GM12878 (cell line): Measurements from ENCODE around the gene LAYN. TPM values are rescaled to one million over a fixed set of nuclear protein-coding genes. Genes with fewer than 3 reads are reported as not detected.

Experiments used
- ATAC-seq: fragments of 200-7000 bp; cut with Tn5 transposase; 3 replicates; pipeline ENCODE4 v1.9.1; 2020; ENCODE audit warnings: mild to moderate bottlenecking, moderate library complexity
- BruUV-seq: library from RNA; stranded (reverse); fragments of 400-500 nt; replicated peaks from 2 replicates; lab custom pipeline; 2021; lab: Mats Ljungman, UMichigan
- CTCF ChIA-PET: fragments of 300-600 bp; sonication (Branson Sonifier 250); formaldehyde crosslinking; extraction: SDS; loops from one replicate; lab custom pipeline; 2021; ENCODE audit warnings: inconsistent platforms; lab: Yijun Ruan, JAX
- POLR2A ChIA-PET: fragments of 350-600 bp; formaldehyde crosslinking; extraction: SDS; loops from one replicate; lab custom pipeline; 2021; ENCODE audit warnings: inconsistent platforms; lab: Charles Lee
- RAD21 ChIA-PET: fragments of 300-600 bp; sonication (Branson Sonifier 250); formaldehyde crosslinking; loops from one replicate; lab custom pipeline; 2023; ENCODE audit warnings: antibody characterized with exemption; ENCODE audit not compliant: unreplicated experiment; lab: Charles Lee
- SMC1A ChIA-PET: fragments of 300-600 bp; sonication (Branson Sonifier 250); formaldehyde crosslinking; loops from one replicate; lab custom pipeline; 2023; ENCODE audit not compliant: unreplicated experiment, uncharacterized antibody; lab: Charles Lee
- DNase-seq: peaks from one replicate; pipeline ENCODE4 v3.0.0-alpha.2; 2011; ENCODE audit warnings: low read depth, low spot score
- FAIRE-seq: peaks from 3 replicates; lab custom pipeline; 2011; peaks lifted over from hg19 to GRCh38; lab: Jason Lieb, UNC
- H2AFZ ChIP-seq: 2 replicates; pipeline ENCODE4 v1.6.0; 2011; ENCODE audit warnings: low read depth, low read length, control low read depth; ENCODE audit not compliant: control insufficient read depth
- H3K27ac ChIP-seq: 2 replicates; pipeline ENCODE4 v1.5.1; 2011; ENCODE audit warnings: control low read depth; ENCODE audit not compliant: control insufficient read depth, insufficient read depth
- H3K27me3 ChIP-seq, 2 experiments: replicated peaks in 1 of 2; 2 replicates each; pipeline versions ENCODE4 v1.6.0 to v1.6.1; 2011; ENCODE audit warnings: low read length in 1 of 2; ENCODE audit not compliant: control insufficient read depth in 2 of 2, insufficient read depth in 2 of 2
- H3K36me3 ChIP-seq, 2 experiments: 2 replicates each; pipeline ENCODE4 v1.5.1; 2011; ENCODE audit warnings: low read length in 1 of 2; ENCODE audit not compliant: control insufficient read depth in 2 of 2, insufficient read depth in 2 of 2
- H3K4me1 ChIP-seq: 2 replicates; pipeline ENCODE4 v1.6.1; 2011; ENCODE audit warnings: mild to moderate bottlenecking, low read length, moderate library complexity, mixed read lengths; ENCODE audit not compliant: control insufficient read depth, insufficient read depth
- H3K4me2 ChIP-seq: 2 replicates; pipeline ENCODE4 v1.6.0; 2011; ENCODE audit warnings: control low read depth; ENCODE audit not compliant: control insufficient read depth, insufficient read depth
- H3K4me3 ChIP-seq: fragments of 200-600 bp; sonication (generic); 2 replicates; pipeline ENCODE4 v1.5.1; 2016
- H3K79me2 ChIP-seq: 2 replicates; pipeline ENCODE4 v1.6.0; 2011; ENCODE audit warnings: low read length; ENCODE audit not compliant: control insufficient read depth, insufficient read depth
- H3K9ac ChIP-seq: 2 replicates; pipeline ENCODE4 v1.8.0; 2011; ENCODE audit warnings: low read length, control low read depth, mixed read lengths; ENCODE audit not compliant: control insufficient read depth, insufficient read depth
- H3K9me3 ChIP-seq: replicated peaks from 3 replicates; pipeline ENCODE4 v1.5.1; 2011; ENCODE audit warnings: mild to moderate bottlenecking, low read length; ENCODE audit not compliant: control insufficient read depth, insufficient read depth
- H4K20me1 ChIP-seq: 2 replicates; pipeline ENCODE4 v1.6.0; 2011; ENCODE audit not compliant: control insufficient read depth, insufficient read depth
- BCLAF1 ChIP-seq: fragments of 450-650 bp; IDR thresholded peaks from 2 replicates; pipeline ENCODE4 v1.6.1; 2017; ENCODE audit warnings: antibody characterized with exemption, mild to moderate bottlenecking, moderate library complexity
- CEBPZ ChIP-seq: fragments of 150-350 bp; IDR thresholded peaks from 2 replicates; pipeline ENCODE4 v1.6.1; 2016; ENCODE audit warnings: low read depth, low read length
- CREM ChIP-seq: IDR thresholded peaks from 2 replicates; pipeline ENCODE4 v1.6.1; 2014; ENCODE audit warnings: antibody characterized with exemption, low read depth
- NBN ChIP-seq: fragments of 450-650 bp; IDR thresholded peaks from 2 replicates; pipeline ENCODE4 v1.6.1; 2016
- NRF1 ChIP-seq: conservative IDR thresholded peaks from 2 replicates; pipeline ENCODE4 v1.6.1; 2011; ENCODE audit warnings: mild to moderate bottlenecking, low read depth, low read length, improper control_type of control experiment
- SRF ChIP-seq, 2 experiments: IDR thresholded peaks; 2 replicates each; pipeline ENCODE4 v1.6.1; 2011; ENCODE audit warnings: low read depth in 2 of 2, low read length in 2 of 2, mild to moderate bottlenecking in 1 of 2, moderate library complexity in 1 of 2
- USF1 ChIP-seq: IDR thresholded peaks from 2 replicates; pipeline ENCODE4 v1.6.1; 2011; ENCODE audit warnings: borderline replicate concordance, low read depth, mild to moderate bottlenecking, moderate library complexity, mixed read lengths, low read length; ENCODE audit not compliant: insufficient read depth; ENCODE audit errors: extremely low read length
- USF2 ChIP-seq: IDR thresholded peaks from 2 replicates; pipeline ENCODE4 v1.6.1; 2011; ENCODE audit warnings: low read depth, low read length, improper control_type of control experiment, borderline replicate concordance
- ZNF207 ChIP-seq: fragments of 450-650 bp; IDR thresholded peaks from 2 replicates; pipeline ENCODE4 v1.6.1; 2014; ENCODE audit warnings: antibody characterized with exemption, mild to moderate bottlenecking, borderline replicate concordance
- WGBS: methylation state at CpG from one replicate; pipeline ENCODE4 v1.1.6; 2016; ENCODE audit warnings: low lambda C conversion rate; ENCODE audit not compliant: insufficient replicate concordance, insufficient coverage; ENCODE audit errors: missing lambda C conversion rate; 5-methylcytosine and 5-hydroxymethylcytosine counted together
- in situ Hi-C: fragments of 300-500 bp; cut with MboI; formaldehyde crosslinking; loops from 9 replicates; pipeline ENCODE4 v1.14.3; 2018; ENCODE audit warnings: mixed read lengths
- intact Hi-C: fragments of 100-400 bp; cut with micrococcal nuclease; formaldehyde crosslinking; loops from one replicate; pipeline ENCODE4 v1.14.2; 2022; ENCODE audit not compliant: unreplicated experiment
- polyA plus RNA-seq, 11 experiments: library from polyadenylated mRNA; depleted of rRNA in 4 of 11; unstranded in 6 of 11; stranded (reverse) in 5 of 11; fragments of >200 nt; fragmentation: Nextera tagmentation in 4 of 11; fragmentation: Illumina TruSeq in 1 of 11; extraction: Ambion mirVana in 4 of 11; extraction: Trizol in 1 of 11; gene quantifications; 1 replicate in 1 of 11; 2 replicates in 10 of 11; pipeline versions ENCODE4 v1.2.1 to v1.2.3, GENCODE V29; 2011 to 2016; ENCODE audit warnings: inconsistent platforms in 2 of 11, missing spikeins in 2 of 11, low read depth in 1 of 11
- total RNA-seq, 4 experiments: library from RNA; depleted of rRNA in 3 of 4; stranded (reverse); fragments of >200 nt in 3 of 4; fragmentation: Illumina TruSeq in 1 of 4; extraction: Trizol in 1 of 4; gene quantifications; 2 replicates each; pipeline versions ENCODE4 v1.2.1 to v1.2.3, GENCODE V29; 2013 to 2021

LAYN gene
- total and polyA plus RNA-seq, 10 of the 15 experiments (the other 5 are each of a cell fraction or from before 2014, with no cell fraction given): 0.06 to 0.14 (median 0.10) TPM; not detected in 7

- H3K4me2 ChIP-seq: no peak overlapping the region
- no peaks in the 10 kb centered on the region for H3K4me1 ChIP-seq
- H3K36me3 ChIP-seq: no peaks in the 10 kb centered on the region
- H3K9me3 ChIP-seq: no peaks in the 10 kb centered on the region
- no peak overlapping the region for H2AFZ ChIP-seq
- DNase-seq (no peak), ATAC-seq (no peak), FAIRE-seq (no peak)
- SMC1A ChIA-PET: interaction anchor here (1.0 to 2.4 kb wide), 3 partner anchors 16 to 249 kb away, joined by 3 to 8 read pairs (median 3); no protein-coding TSS in a partner anchor
- no peak overlapping the region for H3K9ac ChIP-seq
- BruUV-seq: no TSS peak
- in situ Hi-C loops: no loop called here
- intact Hi-C loops: no loop called here
- H3K27ac ChIP-seq: no peak overlapping the region
- H3K27me3 ChIP-seq: no peaks in the 10 kb centered on the region; a peak in 2 of 4 replicates
- RAD21 ChIA-PET: interaction anchor here (1.3 to 7.3 kb wide), 2 partner anchors 136 to 187 kb away, joined by 3 to 65 read pairs; no protein-coding TSS in a partner anchor
- POLR2A ChIA-PET: no interaction called here
- H3K79me2 ChIP-seq: no peaks in the 10 kb centered on the region
- H4K20me1 ChIP-seq: no peaks in the 10 kb centered on the region
- WGBS: 56% methylated on average over 4 of the region's 4 CpGs
- H3K4me3 ChIP-seq: no peak overlapping the region
- CTCF ChIA-PET: interaction anchor here (1.0 kb wide), 1 partner anchor 25 kb away, joined by 4 read pairs; no protein-coding TSS in a partner anchor
- no peak for TF ChIP-seq BCLAF1
- TF ChIP-seq USF1: no peak
- TF ChIP-seq NRF1: no peak
- no peak for TF ChIP-seq NBN
- TF ChIP-seq CREM: no peak
- TF ChIP-seq ZNF207: no peak
- TF ChIP-seq USF2: no peak
- TF ChIP-seq CEBPZ: no peak
- no peak for TF ChIP-seq SRF (IDR thresholded peaks at IDR 0.05; ENCODE audit: low read depth in 2 of 2, low read length in 2 of 2)
Measured at GRCh38 chr11:111591187-111591960, 50.9 kb downstream of the LAYN start.
